Pulmonary artery endothelial cell (primary cell): ENCODE measurements around the gene ETFB. TPM values are rescaled to one million over a fixed set of nuclear protein-coding genes. Genes with fewer than 3 reads are reported as not detected.

Experiments used
- DNase-seq: peaks from one replicate; pipeline ENCODE4 v3.0.0-alpha.2; 2011; ENCODE audit warnings: low read depth, low spot score
- total RNA-seq: library from RNA; depleted of rRNA; stranded (reverse); fragments of >200 nt; gene quantifications from 2 replicates; pipeline ENCODE4 v1.2.3, GENCODE V29; 2014

ETFB gene
- total RNA-seq, 1 donor from 2014 or later = 65.6 TPM

DNA sequence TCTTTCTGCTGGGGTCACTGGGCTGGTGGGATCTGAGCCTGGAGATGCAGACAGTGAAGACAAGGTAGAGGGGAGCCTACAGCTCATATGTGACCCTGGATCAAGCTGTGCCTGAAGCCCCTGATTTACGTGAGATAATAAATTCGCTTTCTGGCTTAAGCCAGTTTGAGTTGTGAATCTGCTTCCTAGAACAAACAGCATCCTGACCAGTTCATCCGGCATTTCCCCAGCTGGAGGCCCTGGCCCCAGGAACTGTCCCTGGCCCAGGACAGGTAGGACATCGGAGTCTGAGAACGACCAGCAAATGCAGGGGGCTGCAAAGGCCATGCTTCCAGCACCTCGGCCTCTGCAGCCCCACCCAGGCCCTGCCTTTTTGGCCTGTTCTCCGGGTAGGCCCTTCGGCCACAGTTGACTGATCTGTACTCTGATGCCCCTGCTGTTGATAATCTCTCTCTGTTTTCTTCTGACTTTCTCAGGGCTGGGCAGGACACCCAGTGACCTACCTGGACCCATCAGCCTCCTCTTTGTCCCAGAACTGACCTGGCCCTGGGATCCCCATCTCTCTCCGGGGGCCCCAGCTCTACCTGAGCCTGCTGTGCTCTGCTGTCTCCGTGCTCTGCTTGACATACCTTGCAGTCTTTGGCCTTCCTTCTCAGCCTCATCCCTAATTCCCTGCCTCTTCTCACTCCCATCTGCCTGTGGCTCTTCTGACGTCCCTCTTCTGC is 14.8 kb downstream of the ETFB start:
- no peak for DNase-seq

DNA sequence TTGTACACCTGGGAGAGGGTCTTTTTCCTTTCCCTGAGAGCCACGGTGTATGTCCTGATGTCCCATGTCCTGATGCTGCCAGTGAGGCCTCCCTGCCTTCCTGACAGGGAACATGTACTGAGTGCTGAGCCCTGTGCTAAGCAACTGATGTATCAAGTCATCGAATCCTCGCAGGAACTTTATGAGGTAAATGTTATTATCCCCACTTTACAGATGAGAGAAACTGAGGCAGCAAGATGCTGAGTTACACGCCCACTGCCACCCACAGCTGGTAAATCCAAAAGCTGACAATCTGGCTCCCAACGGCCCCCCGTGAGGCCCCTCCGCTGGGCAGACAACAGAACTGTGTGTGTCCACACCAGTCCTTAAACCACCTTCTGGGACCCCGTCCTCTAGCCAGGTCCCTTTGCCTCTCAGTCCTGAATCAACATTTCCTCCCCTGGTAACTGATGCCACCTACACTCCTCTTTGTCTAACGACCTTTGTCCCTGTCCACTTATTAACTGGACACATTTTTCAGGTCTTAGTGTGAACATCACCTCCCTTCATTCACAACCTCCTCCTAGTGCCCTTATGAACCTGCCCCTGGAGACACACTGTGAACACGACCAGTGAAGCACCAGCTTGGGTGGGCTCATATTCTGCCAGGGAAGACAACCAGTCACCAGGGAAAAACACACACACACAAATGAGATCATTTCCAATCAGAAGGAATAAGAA is 18.8 kb downstream of the ETFB start:
- DNase-seq = no peak

DNA sequence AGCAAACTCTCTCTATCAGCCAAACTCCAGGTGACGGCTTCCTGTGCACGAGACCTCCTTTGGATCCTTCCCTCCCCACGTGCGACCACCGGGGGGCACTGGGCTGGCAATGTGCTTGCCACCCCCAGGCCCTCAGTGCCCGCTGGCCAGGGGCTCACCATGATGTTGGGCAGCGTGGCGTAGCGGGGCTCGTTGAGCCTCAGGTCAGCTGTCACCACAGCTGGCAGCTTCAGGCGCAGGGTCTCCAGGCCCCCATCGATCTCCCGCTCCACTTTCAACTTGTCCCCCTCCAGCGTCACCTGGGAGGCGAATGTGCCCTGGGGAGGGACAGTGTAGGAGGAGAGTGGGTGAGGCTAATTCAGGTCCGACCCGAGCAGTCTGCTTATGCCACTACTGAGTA is 19.4 kb downstream of the ETFB start:
- no peak for DNase-seq

DNA sequence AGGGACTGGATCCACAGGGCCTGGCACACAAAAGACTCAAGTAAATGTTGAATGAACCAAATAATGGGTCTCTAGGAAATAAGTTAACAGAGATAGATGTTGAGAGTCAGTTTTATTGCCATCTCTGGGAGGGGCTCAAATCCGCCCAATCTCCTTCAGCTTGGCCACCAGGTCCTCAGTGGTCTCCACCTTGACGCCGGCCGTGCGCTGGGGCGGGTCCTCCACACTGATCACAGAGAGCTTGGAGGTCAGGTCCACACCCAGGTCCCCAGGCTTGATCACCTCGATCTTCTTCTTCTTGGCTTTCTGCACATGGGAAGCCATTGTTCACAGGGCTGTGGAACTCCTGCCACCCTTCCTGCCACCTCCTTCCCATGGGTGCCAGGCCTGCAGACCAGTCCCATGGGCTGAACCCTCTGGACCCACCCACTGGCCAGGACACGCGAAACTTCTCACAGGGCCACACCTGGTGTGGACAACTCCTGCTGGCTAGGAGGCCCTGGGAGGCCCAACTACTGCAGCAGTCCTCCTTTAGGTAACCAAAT is 21.0 kb downstream of the ETFB start:
- DNase-seq = no peak

DNA sequence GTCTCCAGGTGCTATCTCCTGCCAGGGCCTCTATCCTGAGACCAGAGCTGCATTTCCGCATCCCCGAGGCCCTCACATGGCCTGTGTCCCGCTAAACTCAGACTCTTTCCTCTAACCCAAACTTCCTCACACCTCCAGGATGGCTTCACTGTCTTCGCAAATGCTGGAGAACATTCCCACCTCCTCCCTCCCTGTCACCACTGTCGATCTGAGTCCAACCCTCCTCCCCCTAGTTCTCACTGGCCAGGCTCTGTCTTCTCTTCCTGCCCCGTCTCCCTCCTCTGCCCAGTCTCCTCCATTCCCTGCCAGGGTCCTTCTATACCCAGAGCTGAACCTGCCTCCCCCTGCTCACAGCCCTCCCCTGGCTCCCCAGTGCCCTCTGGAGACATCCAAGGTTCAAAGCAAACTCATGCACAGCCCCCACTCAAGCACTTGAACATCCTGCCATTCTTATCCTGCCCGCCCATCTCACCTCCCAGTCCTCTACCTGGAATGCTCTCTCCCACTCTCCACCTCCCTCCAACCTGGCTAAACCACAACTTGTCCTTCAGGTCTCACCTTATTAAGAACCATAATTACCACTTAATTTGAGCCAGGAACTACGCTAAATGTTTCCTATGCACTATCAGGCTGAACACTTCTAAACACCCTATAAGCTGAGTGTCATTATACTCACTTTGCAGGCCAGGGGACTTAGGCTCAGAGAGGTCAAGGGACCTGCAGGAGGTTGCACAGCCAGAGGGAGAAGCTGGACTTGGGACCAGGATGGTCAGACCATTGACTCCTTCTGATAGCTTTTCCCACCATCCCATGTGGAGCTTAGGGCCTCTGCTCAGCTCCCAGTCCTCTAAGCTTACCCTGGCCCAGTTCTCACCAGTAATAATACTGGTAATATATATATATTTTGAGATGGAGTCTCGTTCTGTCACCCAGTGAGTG is 23.3 kb downstream of the ETFB start:
- no peak for DNase-seq

DNA sequence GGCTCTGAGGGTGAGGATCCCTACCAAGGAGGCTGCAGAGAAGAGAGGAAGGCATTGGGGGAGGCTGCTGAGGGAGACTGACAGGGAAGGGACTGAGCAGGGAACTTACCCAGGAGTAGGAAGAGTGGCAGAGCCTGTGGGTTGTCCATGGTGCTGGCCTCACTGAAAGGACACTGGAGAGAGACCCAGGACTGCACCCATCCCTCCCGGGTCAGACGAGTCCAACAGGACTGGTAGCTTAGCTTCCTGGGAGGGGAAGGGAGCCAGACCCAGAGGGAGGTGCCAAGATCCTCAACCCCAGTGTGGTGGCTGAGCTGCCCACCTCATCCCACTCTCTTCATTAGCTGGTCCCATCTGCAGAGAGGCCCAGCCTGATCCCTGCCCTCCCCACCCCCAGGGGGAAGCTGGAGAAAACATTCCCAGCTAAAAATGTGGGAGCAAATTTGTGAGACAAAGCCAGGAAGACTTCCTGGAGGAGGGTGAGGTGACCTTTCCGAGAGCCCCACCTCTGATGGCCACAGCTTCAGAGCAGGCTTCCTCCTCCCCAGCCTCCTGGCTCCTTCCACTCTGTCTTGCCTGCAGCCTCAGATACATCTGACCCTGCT is 24.1 kb downstream of the ETFB start, which contains the start of gene VSIG10L:
Gene VSIG10L, minus strand, starts transcription at position 164 of the 605 bp plus-strand sequence. Its CDS starts 15 bp downstream, at position 149.
- no peak for DNase-seq

DNA sequence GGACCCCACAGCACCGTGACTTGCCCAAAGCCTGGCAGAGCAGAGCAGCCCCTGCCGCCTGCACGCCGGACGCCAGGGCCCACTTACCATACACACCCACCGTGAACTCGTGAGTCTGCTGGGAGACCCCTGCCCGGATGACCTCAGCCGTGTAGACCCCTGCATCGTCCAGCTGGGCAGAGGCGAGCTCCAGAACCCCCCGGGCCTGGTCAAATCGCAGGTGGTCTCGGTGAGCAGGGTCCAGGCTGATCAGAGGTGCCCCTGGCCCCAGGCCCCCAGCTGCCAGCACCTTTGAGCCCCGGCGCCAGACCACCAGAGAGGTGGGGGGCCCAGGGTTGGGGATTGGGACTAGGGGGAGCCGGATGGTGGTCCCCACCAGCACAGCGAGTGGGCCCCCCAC is 25.1 kb downstream of the ETFB start:
- DNase-seq = no peak

DNA sequence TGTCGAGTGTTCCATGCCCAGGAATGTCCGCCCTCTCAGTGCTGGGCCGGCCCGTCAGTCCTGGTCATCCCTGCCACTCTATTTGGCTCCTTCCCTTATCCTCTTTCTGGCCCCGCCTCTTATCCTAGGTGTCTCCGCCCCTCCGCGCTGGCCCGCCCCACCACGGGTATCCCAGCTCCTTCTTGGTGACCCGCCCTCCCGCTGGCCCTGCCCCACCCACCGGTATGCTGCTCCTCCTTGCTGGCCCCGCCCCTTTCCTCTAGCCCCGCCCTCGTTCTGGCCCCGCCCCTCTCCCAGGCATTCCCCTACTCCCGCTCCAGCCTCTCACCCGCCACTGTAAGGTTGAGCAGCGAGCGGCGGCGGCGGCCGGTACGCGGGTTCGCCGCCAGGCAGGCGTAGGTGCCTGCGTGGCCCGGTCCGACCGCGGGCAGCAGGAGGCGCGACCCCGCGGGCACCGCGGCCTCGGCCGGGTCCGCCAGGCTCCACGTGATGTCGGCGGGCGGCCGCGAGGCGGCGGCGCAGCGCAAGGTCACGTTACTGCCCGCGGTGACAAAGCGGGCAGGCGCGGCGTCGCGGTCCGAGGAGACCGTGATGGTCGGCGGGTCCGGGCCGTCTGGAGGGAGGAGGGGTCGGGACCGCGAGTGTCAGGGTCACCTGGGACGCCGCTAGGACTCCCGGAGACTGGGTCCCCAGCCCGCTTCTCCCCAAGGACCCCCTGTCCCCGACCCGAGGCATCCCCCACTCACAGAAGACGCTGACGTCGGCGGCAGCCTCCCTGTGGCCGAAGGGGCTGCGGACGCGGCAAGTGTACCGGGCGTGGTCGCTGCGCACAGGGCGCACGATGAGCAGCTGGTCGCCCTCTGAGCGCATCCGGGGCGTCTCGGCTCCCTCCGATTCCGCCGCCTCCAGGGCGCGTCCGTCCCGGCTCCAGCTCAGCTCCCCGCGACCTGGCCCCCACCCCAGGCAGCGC is 26.2 kb downstream of the ETFB start:
- peak; percentile 87 for DNase-seq

DNA sequence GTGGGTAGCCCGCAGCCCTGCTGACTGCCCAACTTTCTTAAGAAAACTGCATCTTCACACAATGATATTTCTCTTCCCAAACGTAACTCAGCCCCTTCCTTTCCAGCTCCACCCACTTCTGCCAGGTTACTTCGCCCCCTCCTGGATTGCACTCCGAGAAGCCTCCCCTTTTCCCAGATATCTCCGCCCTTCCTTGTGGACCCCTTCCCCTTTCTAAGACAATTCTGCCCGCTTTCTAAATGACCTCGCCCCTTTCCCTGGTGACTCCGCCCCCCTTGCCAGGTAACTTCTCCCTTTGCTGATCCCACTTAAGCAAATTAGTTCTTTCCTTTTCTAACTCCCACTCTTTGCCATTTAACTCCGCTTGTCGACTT is 26.9 kb downstream of the ETFB start:
- no peak for DNase-seq

DNA sequence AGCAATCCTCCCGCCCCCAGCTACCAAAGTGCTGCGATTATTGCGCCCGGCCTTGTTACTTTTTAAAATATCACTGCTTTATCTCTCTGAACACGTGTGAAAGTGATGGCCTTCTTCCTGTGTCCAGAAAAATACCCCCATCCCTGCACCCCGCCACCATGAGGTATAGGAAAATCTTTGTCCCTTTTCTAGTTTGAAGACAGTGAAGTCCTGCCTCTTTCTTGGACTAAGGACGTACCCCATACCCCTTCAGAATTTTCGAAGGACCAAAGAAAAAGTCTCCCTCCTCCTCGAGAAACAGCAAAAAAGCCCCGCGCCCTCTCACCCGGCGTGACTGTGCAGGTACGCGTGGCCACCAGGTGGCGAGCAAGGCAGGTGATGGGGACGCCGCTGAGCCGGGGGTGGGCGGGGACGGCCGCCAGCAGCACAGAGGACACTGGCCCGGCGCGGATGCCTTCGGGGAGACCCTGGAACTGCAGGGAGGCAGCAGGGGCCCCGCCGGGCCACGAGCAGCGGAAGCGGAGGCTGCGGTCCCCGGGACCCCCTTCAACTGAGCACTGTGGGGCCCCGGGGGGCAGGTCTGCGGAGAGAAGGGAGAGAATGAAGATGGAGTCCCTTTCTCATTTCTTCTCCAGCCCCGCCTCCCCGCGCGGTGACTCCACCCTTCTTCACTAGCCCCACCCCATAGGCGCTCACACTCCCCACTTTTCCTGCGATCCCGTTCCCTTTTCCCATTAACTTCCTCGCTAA is 27.4 kb downstream of the ETFB start:
- DNase-seq = peak; percentile 22

DNA sequence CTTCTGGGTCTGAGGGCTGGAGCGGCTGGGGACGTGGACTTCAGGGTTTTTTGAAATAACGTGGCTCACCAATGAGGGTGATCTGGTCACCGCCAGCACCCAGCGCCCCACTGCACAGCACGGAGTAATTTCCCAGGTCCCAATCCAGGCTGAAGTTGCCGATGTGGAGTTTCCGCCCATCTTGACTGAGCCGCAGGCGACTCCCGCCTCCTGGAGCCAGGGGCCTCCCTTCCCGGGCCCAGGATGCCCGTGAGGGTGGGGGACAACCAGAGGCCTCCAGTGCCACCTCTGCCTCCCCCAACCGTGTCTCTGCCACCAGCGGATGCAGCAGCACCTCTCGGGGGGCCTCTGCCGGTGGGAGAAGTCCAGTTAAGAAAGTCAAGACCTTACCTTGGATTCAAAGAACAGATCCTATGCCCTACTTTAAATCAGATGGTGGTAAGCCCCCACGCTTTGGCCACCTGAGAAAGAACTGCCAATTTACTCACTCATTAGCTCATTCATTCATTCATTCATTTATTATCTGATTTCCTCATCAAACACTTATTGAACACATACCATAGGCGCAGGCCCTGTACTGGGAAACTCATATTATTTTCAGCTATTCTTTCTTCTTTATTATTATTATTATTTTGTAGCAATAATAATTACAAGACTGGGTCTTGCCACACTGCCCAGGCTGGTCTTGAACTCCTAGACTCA is 28.2 kb downstream of the ETFB start:
- DNase-seq = no peak

DNA sequence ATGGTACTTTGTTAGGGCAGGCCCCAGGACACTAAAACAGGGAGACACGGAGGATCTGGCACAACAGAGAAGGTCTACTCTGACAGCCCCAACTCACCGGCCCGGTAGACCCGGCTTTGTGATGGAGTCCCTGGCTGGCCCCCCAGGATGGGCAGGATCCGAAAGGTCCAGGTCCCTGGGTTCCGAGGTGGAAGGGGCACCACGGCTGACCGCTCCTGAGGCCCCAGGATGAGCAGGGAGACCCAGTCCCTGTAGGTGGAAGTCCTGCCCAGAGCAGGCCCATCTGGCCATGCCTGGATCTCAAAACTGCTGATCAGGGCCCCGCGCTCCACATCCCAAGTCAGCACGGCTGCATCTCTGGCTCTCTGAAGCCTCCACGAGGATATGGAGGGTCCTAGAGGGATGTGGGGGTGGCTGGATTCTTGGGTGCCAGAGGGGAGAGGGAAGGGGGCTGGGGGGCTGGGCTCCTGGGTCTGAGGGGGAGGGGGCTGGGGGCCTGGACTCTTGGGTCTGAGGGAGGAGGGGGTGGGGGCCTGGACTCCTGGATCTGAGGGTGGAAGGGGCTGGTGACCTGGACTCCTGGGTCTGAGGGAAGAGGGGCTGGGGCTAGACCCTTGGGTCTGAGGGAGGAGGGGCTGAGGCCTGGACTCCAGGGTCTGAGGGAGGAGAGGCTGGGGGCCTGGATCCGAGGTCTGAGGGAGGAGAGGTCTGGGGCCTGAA is 28.9 kb downstream of the ETFB start:
- DNase-seq = no peak

DNA sequence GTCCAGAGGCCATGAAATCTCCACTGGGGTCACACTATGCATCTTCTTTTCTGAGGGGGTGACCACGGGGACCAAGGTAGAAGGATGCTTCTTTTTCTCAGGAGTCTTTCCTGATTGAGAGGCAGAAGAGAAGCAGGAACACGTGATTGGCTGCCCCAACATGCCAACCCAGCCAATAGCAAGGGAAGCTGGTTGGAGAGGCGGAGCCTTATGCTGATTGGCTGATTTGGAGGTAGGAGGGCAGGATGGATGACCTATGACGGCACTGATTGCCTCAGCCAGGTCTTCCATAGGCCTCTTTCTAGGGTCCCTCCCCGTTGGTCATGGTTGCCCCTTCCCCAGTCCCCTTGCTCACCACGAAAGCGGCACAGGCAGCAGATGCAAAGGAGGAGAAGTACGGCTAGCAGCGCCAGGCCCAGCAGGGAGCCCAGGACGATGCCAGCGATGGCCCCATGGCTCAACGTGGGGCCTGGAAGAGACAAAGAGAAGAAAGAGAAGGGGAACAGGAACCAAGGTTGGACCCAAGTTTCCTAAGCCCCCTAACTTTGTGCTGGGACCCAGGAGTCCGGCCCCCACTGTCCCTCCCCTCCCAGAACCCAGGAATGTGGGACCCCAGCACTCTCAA is 32.2 kb downstream of the ETFB start:
- DNase-seq = no peak

DNA sequence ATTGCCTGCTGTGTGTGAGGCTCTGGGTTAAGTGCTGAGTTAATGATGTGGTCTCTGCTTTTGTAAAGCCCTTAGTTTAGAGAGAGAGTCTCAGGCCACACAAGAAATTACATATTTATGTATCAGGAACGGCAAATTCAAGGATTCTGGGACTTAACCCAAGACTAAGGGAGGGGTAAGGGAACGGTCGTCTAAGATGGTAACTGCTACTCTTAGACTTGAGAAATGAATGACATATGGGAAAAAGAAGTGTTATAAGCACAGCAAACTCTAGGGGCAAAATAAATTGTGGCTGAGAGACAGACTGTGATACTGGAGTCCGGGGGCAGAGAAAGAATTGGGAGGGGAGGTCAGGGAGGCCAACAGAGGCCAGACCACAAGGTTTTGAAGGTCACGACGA is 34.5 kb downstream of the ETFB start:
- DNase-seq = no peak

DNA sequence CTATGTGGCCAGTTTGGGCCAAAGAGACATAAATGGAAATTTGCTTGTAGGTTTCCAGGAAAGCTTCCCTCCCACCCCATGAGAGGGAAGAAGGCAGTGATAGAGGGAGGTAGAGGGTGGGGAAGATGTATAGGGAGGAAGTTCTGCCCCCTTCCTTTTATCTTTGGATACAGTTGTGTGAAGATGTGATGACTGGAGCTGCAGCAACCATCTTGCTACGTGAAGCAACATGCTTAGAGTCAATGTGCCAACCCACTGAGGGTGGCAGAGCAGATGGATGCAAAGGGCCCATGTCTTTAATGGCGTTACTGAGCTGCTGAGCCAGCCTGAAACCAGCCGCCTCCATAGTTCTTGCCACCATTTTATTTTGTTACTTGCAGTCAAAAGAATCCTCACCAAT is 35.0 kb downstream of the ETFB start:
- no peak for DNase-seq

DNA sequence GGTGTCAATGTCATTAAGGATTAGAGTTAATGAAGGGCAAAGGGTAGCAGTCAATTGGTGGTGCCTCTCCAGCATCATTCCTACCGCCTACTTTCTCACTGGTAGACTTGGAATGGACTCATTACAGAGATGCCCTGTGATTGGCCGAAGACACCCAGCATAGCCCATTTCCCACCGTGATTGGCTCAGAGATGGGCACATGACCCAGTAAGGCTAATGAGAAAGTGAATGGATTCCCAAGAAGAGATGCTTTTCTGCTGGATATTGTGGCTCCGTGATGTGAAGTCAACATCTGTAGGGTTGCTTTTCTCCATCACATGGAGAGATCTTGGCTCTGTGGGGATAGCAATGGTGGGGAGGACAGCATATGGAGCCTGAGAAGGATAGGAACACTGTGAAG is 35.8 kb downstream of the ETFB start:
- DNase-seq = no peak

DNA sequence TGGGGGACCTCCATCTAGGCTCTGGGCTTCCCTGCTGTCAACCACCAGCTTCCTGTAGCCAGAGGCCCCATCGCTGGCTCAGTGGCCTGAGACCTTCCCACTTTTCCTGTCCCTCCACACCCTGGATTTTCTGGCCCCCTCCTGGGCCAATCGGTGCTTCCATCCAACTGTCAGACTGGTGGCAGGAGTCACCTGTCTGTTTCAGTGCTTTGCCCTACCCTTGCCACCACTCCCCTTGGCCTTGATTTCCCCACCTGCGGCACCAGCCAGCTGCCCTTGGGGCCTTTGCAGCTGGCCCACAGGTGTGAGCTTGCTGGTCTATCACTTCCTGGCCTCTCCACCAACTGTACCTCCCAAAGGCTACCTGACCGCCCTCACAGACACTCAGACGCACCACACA is 36.8 kb downstream of the ETFB start:
- no peak for DNase-seq
